ENCODE measurements around the gene FBXO27. TPM values are rescaled to one million over a fixed set of nuclear protein-coding genes. Genes with fewer than 3 reads are reported as not detected.

FBXO27 gene
- total RNA-seq, 1 donor from 2014 or later = 10.2 TPM

GRCh38 chr19:39060171-39060570 is 27.8 kb upstream of the FBXO27 start:
- H3K27me3 Mint-ChIP-seq (ENCODE audit: low read depth) = peaks cover 11% of the 10 kb centered on the region
- no peak for TF ChIP-seq CTCF (IDR thresholded peaks at IDR 0.05; ENCODE audit: unreplicated experiment)
- H3K4me1 Mint-ChIP-seq = no peaks in the 10 kb centered on the region
- no peak for DNase-seq (ENCODE audit: low spot score in 2 of 2, unreplicated experiment in 2 of 2)
- no peak overlapping the region for H3K27ac Mint-ChIP-seq
- H3K36me3 Mint-ChIP-seq = no peaks in the 10 kb centered on the region
- no peak overlapping the region for H3K4me3 Mint-ChIP-seq
- no peaks in the 10 kb centered on the region for H3K9me3 Mint-ChIP-seq

- no peak for DNase-seq (ENCODE audit: low spot score in 2 of 2, unreplicated experiment in 2 of 2)
- H3K27me3 Mint-ChIP-seq (ENCODE audit: low read depth) = peaks cover 11% of the 10 kb centered on the region
- H3K4me1 Mint-ChIP-seq = no peaks in the 10 kb centered on the region
- H3K4me3 Mint-ChIP-seq = no peak overlapping the region
- H3K27ac Mint-ChIP-seq = no peak overlapping the region
- no peak for TF ChIP-seq CTCF (IDR thresholded peaks at IDR 0.05; ENCODE audit: unreplicated experiment)
- H3K36me3 Mint-ChIP-seq = no peaks in the 10 kb centered on the region
- H3K9me3 Mint-ChIP-seq = peaks cover 5% of the 10 kb centered on the region
Measured at GRCh38 chr19:39059302-39059701, 27.0 kb upstream of the FBXO27 start.

GRCh38 chr19:39057615-39058014 is 25.3 kb upstream of the FBXO27 start:
- Mint-ChIP-seq H3K27me3 (ENCODE audit: low read depth) (peaks cover 13% of the 10 kb centered on the region), H3K36me3 (no peaks in the 10 kb centered on the region), H3K4me3 (no peak overlapping the region), H3K27ac (no peak overlapping the region), H3K4me1 (no peaks in the 10 kb centered on the region), H3K9me3 (peaks cover 5% of the 10 kb centered on the region)
- no peak for TF ChIP-seq CTCF (IDR thresholded peaks at IDR 0.05; ENCODE audit: unreplicated experiment)
- no peak for DNase-seq (ENCODE audit: low spot score in 2 of 2, unreplicated experiment in 2 of 2)

- Mint-ChIP-seq H3K27ac (no peak overlapping the region), H3K4me1 (no peaks in the 10 kb centered on the region), H3K4me3 (no peak overlapping the region), H3K27me3 (ENCODE audit: low read depth) (peaks cover 7% of the 10 kb centered on the region), H3K36me3 (no peaks in the 10 kb centered on the region), H3K9me3 (peaks cover 5% of the 10 kb centered on the region)
- TF ChIP-seq CTCF (IDR thresholded peaks at IDR 0.05; ENCODE audit: unreplicated experiment) = no peak
- no peak for DNase-seq (ENCODE audit: low spot score in 2 of 2, unreplicated experiment in 2 of 2)
Measured at GRCh38 chr19:39054091-39054470, 21.7 kb upstream of the FBXO27 start.

GRCh38 chr19:39053276-39054090 is 21.1 kb upstream of the FBXO27 start:
- Mint-ChIP-seq H3K27me3 (ENCODE audit: low read depth) (peaks cover 9% of the 10 kb centered on the region), H3K4me1 (no peaks in the 10 kb centered on the region), H3K4me3 (no peak overlapping the region), H3K9me3 (peaks cover 5% of the 10 kb centered on the region), H3K27ac (no peak overlapping the region), H3K36me3 (no peaks in the 10 kb centered on the region)
- DNase-seq (ENCODE audit: low spot score in 2 of 2, unreplicated experiment in 2 of 2) = no peak
- TF ChIP-seq CTCF (IDR thresholded peaks at IDR 0.05; ENCODE audit: unreplicated experiment) = no peak

Measured in mesothelial cell of epicardium (in vitro differentiated cells).